Ishikawa (cell line): ENCODE results near the gene GALK2.

Experiments used
- CREB1 ChIP-seq: IDR thresholded peaks from 2 replicates; pipeline ENCODE4 v1.6.1; 2012; ENCODE audit warnings: low read depth
- EP300 ChIP-seq: IDR thresholded peaks from 2 replicates; pipeline ENCODE4 v1.6.1; 2012; ENCODE audit warnings: borderline replicate concordance
- MAX ChIP-seq: IDR thresholded peaks from 2 replicates; pipeline ENCODE4 v1.6.1; 2012
- REST ChIP-seq: IDR thresholded peaks from 2 replicates; pipeline ENCODE4 v1.6.1; 2012; ENCODE audit warnings: low read depth, mild to moderate bottlenecking
- TAF1 ChIP-seq: IDR thresholded peaks from 2 replicates; pipeline ENCODE4 v1.6.1; 2012; ENCODE audit warnings: low read depth, mild to moderate bottlenecking
- USF1 ChIP-seq: IDR thresholded peaks from 2 replicates; pipeline ENCODE4 v1.6.1; 2012

DNA sequence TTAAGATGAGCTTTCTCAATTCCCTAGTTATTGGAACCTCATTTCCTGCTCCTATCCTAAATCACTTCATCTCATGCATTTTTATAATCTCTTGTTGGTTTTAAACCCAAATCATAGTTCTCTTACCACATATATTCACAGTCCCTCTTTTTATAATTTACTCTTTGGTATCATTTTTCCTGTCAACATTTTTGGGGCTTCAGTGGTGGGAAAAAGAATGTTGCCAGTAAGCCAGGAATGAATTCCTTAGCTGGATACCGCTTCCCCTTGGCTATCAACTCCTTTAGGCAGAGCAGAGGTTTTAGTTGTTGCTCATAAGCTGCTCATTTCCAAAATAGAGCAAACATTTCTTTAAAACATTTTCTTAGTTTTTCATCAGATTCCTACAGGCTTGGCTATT, 112.3 kb downstream of the GALK2 start:
- TF ChIP-seq REST: no peak
- TF ChIP-seq CREB1: no peak
- TF ChIP-seq EP300: no peak
- TF ChIP-seq MAX: no peak
- no peak for TF ChIP-seq TAF1
- TF ChIP-seq USF1: no peak
